ENCODE results near the gene ROBO4.
A peak's percentile ranks its signal among the peaks of the same experiment; 100 is the strongest.

The ROBO4 gene

DNA sequence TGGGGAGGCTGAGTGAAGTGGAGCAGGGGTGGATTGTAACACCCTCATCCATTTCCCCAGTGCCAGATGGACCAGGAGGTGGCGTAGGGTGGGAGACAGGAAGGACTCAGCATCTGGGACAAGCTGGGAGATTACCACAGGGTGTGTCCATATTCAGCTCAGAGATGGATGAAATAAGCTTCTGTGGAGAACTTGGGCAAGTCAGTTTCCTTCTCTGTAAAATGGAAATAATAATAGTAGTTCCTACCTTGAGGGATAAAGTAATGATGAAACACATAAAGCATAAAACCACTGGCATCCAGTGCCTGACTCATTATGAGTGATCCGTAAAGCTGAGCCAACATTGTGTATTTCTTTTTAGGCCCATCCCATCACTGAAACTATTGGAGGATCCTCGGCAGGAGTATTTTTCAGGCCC, 607 bp upstream of the ROBO4 start:
- peak; percentile 72 for ATAC-seq
- TF ChIP-seq, protein P1, sequence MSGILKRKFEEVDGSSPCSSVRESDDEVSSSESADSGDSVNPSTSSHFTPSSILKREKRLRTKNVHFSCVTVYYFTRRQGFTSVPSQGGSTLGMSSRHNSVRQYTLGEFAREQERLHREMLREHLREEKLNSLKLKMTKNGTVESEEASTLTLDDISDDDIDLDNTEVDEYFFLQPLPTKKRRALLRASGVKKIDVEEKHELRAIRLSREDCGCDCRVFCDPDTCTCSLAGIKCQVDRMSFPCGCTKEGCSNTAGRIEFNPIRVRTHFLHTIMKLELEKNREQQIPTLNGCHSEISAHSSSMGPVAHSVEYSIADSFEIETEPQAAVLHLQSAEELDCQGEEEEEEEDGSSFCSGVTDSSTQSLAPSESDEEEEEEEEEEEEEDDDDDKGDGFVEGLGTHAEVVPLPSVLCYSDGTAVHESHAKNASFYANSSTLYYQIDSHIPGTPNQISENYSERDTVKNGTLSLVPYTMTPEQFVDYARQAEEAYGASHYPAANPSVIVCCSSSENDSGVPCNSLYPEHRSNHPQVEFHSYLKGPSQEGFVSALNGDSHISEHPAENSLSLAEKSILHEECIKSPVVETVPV (CRISPR knock-in tag; IDR thresholded peaks at IDR 0.05): no peak
- TF ChIP-seq ZFP3 (CRISPR knock-in tag; IDR thresholded peaks at IDR 0.05) (no peak), BACH2 (CRISPR knock-in tag; IDR thresholded peaks at IDR 0.05; ENCODE audit: borderline replicate concordance) (no peak), GLIS3 (CRISPR knock-in tag; IDR thresholded peaks at IDR 0.05) (no peak), ISL1 (CRISPR knock-in tag; IDR thresholded peaks at IDR 0.05) (no peak), OSR1 (CRISPR knock-in tag; IDR thresholded peaks at IDR 0.05) (no peak), RARB (CRISPR knock-in tag; IDR thresholded peaks at IDR 0.05) (no peak), ZFP30 (CRISPR knock-in tag; IDR thresholded peaks at IDR 0.05) (no peak), ZC3H10 (CRISPR knock-in tag; IDR thresholded peaks at IDR 0.05) (no peak)
- TF ChIP-seq, protein P2, sequence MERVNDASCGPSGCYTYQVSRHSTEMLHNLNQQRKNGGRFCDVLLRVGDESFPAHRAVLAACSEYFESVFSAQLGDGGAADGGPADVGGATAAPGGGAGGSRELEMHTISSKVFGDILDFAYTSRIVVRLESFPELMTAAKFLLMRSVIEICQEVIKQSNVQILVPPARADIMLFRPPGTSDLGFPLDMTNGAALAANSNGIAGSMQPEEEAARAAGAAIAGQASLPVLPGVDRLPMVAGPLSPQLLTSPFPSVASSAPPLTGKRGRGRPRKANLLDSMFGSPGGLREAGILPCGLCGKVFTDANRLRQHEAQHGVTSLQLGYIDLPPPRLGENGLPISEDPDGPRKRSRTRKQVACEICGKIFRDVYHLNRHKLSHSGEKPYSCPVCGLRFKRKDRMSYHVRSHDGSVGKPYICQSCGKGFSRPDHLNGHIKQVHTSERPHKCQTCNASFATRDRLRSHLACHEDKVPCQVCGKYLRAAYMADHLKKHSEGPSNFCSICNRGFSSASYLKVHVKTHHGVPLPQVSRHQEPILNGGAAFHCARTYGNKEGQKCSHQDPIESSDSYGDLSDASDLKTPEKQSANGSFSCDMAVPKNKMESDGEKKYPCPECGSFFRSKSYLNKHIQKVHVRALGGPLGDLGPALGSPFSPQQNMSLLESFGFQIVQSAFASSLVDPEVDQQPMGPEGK (CRISPR knock-in tag; IDR thresholded peaks at IDR 0.05; ENCODE audit: borderline replicate concordance): no peak

DNA sequence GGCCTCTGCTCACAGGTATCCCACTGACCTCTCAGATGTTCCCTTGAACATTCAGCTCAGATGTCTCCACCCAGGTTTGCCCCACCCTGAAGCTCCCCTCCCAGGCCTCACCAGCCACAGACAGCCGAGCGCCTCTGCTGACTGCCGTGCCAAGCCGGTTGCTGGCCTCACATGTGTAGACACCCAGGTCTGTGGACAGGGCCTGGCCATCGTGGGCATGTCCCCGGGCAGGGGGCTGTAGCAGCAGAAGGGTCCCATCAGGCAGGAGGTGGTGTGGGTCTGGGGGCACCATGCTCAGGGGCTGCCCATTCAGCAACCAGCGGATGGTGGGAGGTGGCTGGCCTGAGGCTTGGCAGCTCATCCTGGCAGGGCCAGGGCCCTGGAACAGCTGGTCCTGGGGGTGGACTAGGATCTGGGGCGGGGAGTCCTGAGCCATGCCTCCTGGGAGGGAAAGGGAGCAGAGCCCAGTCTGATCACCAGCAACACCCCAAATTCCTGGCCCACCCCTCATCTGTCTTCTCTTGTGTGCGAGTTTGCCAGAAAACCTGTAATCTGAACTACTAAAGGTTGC, 759 bp downstream of the ROBO4 start:
- ATAC-seq: no peak
- TF ChIP-seq RARB (CRISPR knock-in tag; IDR thresholded peaks at IDR 0.05) (no peak), SNAI2 (CRISPR knock-in tag; IDR thresholded peaks at IDR 0.05) (no peak), CSDC2 (CRISPR knock-in tag; IDR thresholded peaks at IDR 0.05) (no peak), BACH2 (CRISPR knock-in tag; IDR thresholded peaks at IDR 0.05; ENCODE audit: borderline replicate concordance) (no peak), TCF4 (CRISPR knock-in tag; IDR thresholded peaks at IDR 0.05; ENCODE audit: borderline replicate concordance) (no peak), PPARA (CRISPR knock-in tag; IDR thresholded peaks at IDR 0.05; ENCODE audit: borderline replicate concordance) (no peak), GLIS3 (CRISPR knock-in tag; IDR thresholded peaks at IDR 0.05) (no peak), ZFP30 (CRISPR knock-in tag; IDR thresholded peaks at IDR 0.05) (no peak)
- TF ChIP-seq, protein P3, sequence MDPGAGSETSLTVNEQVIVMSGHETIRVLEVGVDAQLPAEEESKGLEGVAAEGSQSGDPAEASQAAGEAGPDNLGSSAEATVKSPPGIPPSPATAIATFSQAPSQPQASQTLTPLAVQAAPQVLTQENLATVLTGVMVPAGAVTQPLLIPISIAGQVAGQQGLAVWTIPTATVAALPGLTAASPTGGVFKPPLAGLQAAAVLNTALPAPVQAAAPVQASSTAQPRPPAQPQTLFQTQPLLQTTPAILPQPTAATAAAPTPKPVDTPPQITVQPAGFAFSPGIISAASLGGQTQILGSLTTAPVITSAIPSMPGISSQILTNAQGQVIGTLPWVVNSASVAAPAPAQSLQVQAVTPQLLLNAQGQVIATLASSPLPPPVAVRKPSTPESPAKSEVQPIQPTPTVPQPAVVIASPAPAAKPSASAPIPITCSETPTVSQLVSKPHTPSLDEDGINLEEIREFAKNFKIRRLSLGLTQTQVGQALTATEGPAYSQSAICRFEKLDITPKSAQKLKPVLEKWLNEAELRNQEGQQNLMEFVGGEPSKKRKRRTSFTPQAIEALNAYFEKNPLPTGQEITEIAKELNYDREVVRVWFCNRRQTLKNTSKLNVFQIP (CRISPR knock-in tag; IDR thresholded peaks at IDR 0.05; ENCODE audit: borderline replicate concordance, low read depth): no peak
- TF ChIP-seq, protein P4, sequence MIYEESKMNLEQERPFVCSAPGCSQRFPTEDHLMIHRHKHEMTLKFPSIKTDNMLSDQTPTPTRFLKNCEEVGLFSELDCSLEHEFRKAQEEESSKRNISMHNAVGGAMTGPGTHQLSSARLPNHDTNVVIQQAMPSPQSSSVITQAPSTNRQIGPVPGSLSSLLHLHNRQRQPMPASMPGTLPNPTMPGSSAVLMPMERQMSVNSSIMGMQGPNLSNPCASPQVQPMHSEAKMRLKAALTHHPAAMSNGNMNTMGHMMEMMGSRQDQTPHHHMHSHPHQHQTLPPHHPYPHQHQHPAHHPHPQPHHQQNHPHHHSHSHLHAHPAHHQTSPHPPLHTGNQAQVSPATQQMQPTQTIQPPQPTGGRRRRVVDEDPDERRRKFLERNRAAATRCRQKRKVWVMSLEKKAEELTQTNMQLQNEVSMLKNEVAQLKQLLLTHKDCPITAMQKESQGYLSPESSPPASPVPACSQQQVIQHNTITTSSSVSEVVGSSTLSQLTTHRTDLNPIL (CRISPR knock-in tag; IDR thresholded peaks at IDR 0.05; ENCODE audit: low read depth): no peak
- TF ChIP-seq, protein P2 (CRISPR knock-in tag; IDR thresholded peaks at IDR 0.05; ENCODE audit: borderline replicate concordance): no peak

DNA sequence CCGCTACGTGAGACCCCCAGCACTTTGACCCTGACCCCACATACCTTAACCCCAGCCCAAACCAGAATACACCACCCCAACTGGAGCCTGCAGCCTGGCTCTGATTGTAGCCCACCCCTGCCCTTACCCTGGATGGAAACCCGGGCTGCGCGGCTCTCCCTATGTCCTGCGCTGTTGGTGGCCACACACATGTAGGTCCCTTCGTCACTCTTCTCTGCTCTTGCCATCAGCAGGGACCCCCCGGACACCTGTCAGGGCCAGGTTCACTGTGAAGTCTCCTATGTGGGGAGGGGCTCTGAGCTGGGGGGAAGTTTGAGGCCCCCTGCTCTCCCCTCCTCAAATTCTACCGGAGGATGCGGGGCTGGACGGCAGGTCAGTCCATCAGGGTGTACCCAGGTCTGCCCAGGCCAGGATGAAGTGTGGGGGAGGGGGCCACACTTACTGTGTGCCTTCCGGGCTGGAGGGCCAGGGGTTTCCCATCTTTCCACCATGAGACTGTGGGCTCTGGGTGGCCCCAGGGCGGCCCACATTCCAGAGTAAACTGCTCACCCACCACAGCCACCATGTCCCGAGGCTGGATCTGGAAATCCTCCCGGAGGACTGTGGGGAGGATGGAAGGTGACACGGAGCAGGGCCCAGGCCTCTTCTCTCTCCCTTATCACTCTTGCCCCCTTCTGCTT, 1.5 kb downstream of the ROBO4 start:
- no peak for ATAC-seq
- TF ChIP-seq ISL1 (CRISPR knock-in tag; IDR thresholded peaks at IDR 0.05) (no peak), ZC3H10 (CRISPR knock-in tag; IDR thresholded peaks at IDR 0.05) (no peak), PPARA (CRISPR knock-in tag; IDR thresholded peaks at IDR 0.05; ENCODE audit: borderline replicate concordance) (no peak), TCF4 (CRISPR knock-in tag; IDR thresholded peaks at IDR 0.05; ENCODE audit: borderline replicate concordance) (no peak), ZNF8 (CRISPR knock-in tag; IDR thresholded peaks at IDR 0.05) (no peak), ZFP30 (CRISPR knock-in tag; IDR thresholded peaks at IDR 0.05) (no peak), ZNF565 (CRISPR knock-in tag; conservative IDR thresholded peaks at IDR 0.05; ENCODE audit: low read depth) (no peak), OSR1 (CRISPR knock-in tag; IDR thresholded peaks at IDR 0.05) (no peak)
- TF ChIP-seq, protein P2 (CRISPR knock-in tag; IDR thresholded peaks at IDR 0.05; ENCODE audit: borderline replicate concordance): no peak
- TF ChIP-seq, protein P1 (CRISPR knock-in tag; IDR thresholded peaks at IDR 0.05): no peak

Data from SK-N-SH treated with all-trans-retinoic acid at 6 μM for 48 hours (cell line).